HG03565 (cell line): ENCODE measurements around the gene PRKCB.
"Not testable (repeated sequence)": the region's sequence is repeated elsewhere in the genome, so short reads cannot be mapped to it uniquely, and the experiment has no call there.

Experiments
- ATAC-seq: cut with Tn5 transposase; IDR thresholded peaks from one replicate; pipeline ENCODE4 v1.9.1; 2021; ENCODE audit warnings: mild to moderate bottlenecking, moderate library complexity; ENCODE audit not compliant: unreplicated experiment

Gene PRKCB

GRCh38 chr16:23998771-23999170, 163.0 kb downstream of the PRKCB start:
- no peak for ATAC-seq

- peak; percentile 79 for ATAC-seq
These were observed 163.9 kb downstream of the PRKCB start for GRCh38 chr16:23999663-24000062.

- no peak for ATAC-seq
These were observed 165.9 kb downstream of the PRKCB start for GRCh38 chr16:24001710-24002109.

- ATAC-seq, result no peak
These were observed 166.8 kb downstream of the PRKCB start for GRCh38 chr16:24002619-24003018.

GRCh38 chr16:24005577-24005976, 169.8 kb downstream of the PRKCB start:
- ATAC-seq, result no peak

GRCh38 chr16:24007391-24007790, 171.6 kb downstream of the PRKCB start:
- ATAC-seq, result no peak

DNA sequence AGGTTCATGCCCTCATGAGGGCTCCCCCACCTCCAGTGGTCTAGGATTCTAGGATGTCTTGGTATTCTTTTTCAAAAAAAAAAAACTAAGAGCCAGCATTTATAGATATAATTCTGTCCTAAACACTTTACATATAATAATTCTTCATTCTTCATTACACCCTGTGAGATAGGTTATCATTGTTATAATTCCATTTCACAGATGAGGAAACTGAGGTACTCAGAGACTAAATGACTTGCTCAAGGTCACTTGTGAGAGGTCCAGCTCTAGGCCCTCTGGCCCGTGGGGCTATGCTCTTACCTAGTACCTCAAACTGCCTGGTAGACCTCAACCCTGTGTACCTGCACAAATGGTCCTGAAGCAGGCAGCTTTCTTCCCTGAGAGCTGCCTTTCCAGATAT, 172.2 kb downstream of the PRKCB start:
- no peak for ATAC-seq

DNA sequence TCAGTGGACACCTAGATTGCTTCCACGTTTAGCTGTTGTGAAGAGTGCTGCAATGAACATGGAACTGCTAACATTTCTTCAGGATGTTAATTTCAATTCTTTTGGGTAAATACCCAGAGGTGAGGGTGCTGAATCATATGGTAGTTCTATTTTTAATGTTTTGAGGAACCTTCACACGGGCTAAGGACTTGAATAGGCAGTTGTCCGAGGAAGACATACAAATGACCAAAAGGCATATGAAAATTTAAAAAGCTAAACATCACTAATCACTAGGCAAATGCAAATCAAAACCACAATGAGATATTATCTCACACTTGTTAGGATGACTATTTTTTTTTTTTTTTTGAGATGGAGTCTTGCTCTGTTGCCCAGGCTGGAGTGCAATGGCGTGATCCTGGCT, 173.3 kb downstream of the PRKCB start:
- ATAC-seq, result no peak

GRCh38 chr16:24009955-24010354, 174.2 kb downstream of the PRKCB start:
- no peak for ATAC-seq

DNA sequence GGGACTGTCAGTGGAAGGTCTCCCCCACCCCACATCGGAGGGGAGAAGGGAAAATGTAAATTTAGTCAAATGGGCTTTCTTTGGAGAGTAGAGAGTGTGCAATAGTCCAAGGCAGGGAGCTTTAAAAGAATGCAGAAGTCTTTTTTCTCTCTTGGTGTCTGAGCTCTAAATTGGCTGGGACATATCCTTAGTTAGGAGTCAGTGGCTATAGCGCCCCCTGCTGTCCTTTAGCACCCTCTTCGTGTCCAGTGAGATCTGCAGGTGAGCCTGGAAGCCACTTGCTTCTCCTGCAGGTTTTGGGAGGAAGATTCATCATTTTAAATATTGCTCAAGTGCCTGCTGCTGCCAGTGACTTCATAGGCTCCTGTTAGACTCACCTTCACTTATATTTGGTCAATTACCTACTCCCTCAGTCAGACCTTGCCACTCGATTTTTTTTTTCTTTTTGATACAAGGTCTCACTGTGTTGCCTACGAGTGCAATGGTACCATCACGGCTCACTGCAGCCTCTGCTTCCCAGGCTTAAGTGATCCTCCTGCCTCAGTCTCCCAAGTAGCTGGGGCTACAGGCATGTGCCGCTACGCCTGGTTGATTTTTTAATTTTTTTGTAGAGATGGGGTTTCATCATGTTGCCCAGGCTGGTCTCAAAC, 174.8 kb downstream of the PRKCB start:
- ATAC-seq, result no peak

DNA sequence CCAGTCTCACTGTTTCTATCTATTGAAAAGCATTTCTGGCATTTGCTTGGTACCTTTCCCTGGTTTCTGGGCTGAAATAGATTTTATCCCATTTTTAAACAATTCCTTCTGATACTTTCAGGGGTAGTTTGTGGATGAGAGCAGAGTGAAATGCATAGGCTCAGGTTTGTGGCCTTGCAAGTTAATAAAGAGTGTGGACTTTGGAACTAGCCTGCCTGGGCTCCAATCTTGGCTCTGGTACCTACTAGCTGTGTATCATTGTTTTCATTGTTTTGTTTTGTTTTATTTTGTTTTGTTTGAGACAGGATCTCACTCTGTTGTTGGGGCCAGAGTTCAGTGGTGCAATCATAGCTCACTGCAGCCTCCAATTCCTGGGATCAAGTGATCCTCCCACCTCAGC, 175.5 kb downstream of the PRKCB start:
- ATAC-seq, result no peak

GRCh38 chr16:24013054-24013636, 177.4 kb downstream of the PRKCB start:
- ATAC-seq, result no peak

- ATAC-seq, result peak; percentile 89
These were observed 178.3 kb downstream of the PRKCB start for GRCh38 chr16:24013864-24014645.

- not testable (repeated sequence) for ATAC-seq
These were observed 179.2 kb downstream of the PRKCB start for GRCh38 chr16:24014955-24015354.

- no peak for ATAC-seq
These were observed 180.1 kb downstream of the PRKCB start for GRCh38 chr16:24015923-24016322.

- ATAC-seq, result no peak
These were observed 182.7 kb downstream of the PRKCB start for GRCh38 chr16:24018485-24018884.

GRCh38 chr16:24022797-24023196, 187.0 kb downstream of the PRKCB start:
- ATAC-seq, result no peak

DNA sequence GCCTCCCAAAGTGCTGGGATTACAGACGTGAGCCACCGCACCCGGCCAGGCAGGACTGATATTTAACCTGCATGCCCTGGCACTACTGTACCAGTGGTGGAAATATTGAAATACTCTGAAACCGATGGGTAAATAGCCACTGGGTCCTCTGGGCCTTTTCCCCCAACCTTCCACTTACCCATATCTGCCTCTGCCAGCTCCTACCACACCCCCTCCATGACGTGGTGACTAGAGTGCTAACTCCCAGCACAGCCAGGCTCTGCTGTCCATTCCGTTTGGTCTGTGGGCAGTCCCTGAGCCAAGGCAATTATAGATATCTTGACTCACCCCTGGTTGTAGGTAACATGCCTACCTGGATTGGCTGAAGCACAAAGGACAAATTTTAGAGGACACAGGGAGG, 187.8 kb downstream of the PRKCB start:
- ATAC-seq, result no peak

DNA sequence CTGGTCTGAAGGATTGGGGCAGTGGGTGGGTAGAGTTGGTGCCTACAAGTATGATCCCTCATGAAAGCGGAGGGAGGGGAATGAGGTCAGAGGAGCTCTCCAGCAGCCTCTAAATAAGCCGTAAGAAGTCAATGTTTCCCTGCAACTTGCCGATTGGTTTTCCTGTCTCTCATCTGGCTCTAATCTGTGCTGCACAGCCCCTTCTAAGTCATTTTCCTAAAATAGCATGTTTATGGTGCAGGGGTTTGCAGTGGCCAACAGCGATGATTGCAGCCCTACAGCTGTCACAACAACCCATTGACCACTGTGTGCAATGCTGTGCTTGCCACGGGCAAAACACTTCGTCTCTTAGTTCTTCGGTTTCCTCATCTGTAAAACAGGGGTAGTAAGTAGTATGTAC, 189.2 kb downstream of the PRKCB start:
- no peak for ATAC-seq

GRCh38 chr16:24027466-24027865, 191.7 kb downstream of the PRKCB start:
- ATAC-seq, result no peak

GRCh38 chr16:24029841-24030240, 194.1 kb downstream of the PRKCB start:
- ATAC-seq, result not testable (repeated sequence)
